Tibial artery (tissue), 4 donors: ENCODE data around the gene TPM2.
A peak's percentile ranks its signal among the peaks of the same experiment; 100 is the strongest.

Experiments used
- DNase-seq, 2 donors: peaks; one replicate each; pipeline ENCODE4 v3.0.0-alpha.2; 2019
- H3K27ac ChIP-seq, 2 donors: fragments of 200-600 bp; sonication (generic) in 1 of 2; 1 replicate in 1 of 2; 2 replicates in 1 of 2; pipeline ENCODE4 v1.5.1; 2018 to 2019; ENCODE audit warnings: mild to moderate bottlenecking in 1 of 2
- H3K27me3 ChIP-seq, 2 donors: fragments of 200-600 bp; sonication (generic) in 1 of 2; one replicate each; pipeline versions ENCODE4 v1.5.1 to v1.6.0; 2016 to 2019
- H3K36me3 ChIP-seq, 3 donors: fragments of 200-600 bp; sonication (generic) in 2 of 3; one replicate each; pipeline ENCODE4 v1.5.1; 2016 to 2019; ENCODE audit warnings: mild to moderate bottlenecking in 2 of 3
- H3K4me1 ChIP-seq, 4 donors: fragments of 200-600 bp; sonication (generic) in 2 of 4; 1 replicate in 3 of 4; 2 replicates in 1 of 4; pipeline ENCODE4 v1.5.1; 2016 to 2019
- H3K4me3 ChIP-seq, 2 donors: fragments of 200-600 bp; sonication (generic) in 1 of 2; 1 replicate in 1 of 2; 2 replicates in 1 of 2; pipeline ENCODE4 v1.5.1; 2018 to 2019; ENCODE audit warnings: mild to moderate bottlenecking in 2 of 2
- H3K9me3 ChIP-seq, 3 donors: fragments of 200-600 bp; sonication (generic) in 1 of 3; one replicate each; pipeline ENCODE4 v1.5.1; 2016 to 2019
- intact Hi-C: fragments of 100-400 bp; cut with DNase I; formaldehyde crosslinking; loops from one replicate; pipeline ENCODE4 v1.15.0; 2023; ENCODE audit warnings: low total_unique reads
- TF ChIP-seq, protein P1 (sequence below), 2 experiments: fragments of 200-600 bp in 1 of 2; fragments of 450-650 bp in 1 of 2; IDR thresholded peaks; one replicate each; pipeline ENCODE4 v1.5.1; 2017 to 2019; ENCODE audit warnings: antibody characterized with exemption in 2 of 2, mild to moderate bottlenecking in 1 of 2, moderate library complexity in 1 of 2

The TPM2 gene

DNA sequence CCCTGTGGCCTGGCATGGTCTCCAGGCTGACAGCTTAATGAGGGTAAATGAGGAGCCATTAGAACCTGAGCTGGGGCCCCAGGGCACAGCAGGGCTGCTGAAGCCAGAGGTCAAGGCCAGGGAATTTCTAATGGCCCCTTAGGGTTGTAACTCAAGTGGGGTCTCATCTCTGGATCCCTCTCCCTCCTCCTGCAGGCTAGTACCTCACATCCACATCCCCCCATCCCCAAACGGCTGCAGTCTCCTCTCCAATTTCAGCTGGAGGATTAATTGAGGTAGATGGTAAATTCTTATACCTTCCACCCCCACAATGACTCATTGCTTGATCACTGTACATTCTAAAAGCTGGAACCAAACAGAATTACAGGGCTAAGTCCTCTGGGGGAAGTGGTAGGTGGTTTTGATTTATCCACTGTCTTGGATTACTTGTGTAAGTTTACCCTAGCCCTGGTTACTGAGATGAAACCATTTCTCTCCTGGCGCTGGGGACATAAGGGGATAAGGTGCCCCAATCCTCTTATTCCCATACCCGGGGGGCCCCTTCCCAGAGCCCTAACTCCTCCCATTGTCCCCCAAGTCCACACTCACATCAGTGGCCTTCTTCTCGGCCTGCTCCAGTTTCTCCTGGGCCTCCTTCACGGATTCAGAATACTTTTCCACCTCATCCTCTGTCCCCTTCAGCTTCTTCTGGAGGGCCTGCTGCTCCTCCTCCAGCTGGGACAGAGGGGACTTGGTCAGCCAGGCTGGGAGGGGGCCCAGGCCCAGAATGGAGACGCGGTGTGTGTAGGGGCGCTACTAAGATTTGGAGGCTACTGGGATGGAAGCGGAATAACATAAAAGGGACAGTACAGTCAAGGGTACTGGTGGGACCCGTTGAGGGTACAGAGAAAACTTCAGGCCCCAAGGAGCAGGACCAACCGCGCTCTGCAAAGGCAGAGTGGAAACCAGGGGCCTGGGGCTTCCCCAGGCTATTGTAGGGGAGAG is 875 bp downstream of the TPM2 start:
- H3K36me3 ChIP-seq: peaks cover 49 to 56% (median 55%) of the 10 kb centered on the region in 3 donors
- intact Hi-C loops: no loop called here
- H3K4me3 ChIP-seq: peak overlapping the region; percentile 93 to 94
- no peaks in the 10 kb centered on the region for H3K27me3 ChIP-seq
- DNase-seq: no peak
- TF ChIP-seq, protein P1, sequence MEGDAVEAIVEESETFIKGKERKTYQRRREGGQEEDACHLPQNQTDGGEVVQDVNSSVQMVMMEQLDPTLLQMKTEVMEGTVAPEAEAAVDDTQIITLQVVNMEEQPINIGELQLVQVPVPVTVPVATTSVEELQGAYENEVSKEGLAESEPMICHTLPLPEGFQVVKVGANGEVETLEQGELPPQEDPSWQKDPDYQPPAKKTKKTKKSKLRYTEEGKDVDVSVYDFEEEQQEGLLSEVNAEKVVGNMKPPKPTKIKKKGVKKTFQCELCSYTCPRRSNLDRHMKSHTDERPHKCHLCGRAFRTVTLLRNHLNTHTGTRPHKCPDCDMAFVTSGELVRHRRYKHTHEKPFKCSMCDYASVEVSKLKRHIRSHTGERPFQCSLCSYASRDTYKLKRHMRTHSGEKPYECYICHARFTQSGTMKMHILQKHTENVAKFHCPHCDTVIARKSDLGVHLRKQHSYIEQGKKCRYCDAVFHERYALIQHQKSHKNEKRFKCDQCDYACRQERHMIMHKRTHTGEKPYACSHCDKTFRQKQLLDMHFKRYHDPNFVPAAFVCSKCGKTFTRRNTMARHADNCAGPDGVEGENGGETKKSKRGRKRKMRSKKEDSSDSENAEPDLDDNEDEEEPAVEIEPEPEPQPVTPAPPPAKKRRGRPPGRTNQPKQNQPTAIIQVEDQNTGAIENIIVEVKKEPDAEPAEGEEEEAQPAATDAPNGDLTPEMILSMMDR (IDR thresholded peaks at IDR 0.05): no peak
- H3K9me3 ChIP-seq: no peaks in the 10 kb centered on the region
- H3K27ac ChIP-seq: peak overlapping the region; percentile 96 to 97
- H3K4me1 ChIP-seq: peaks cover 0 to 52% (median 18%) of the 10 kb centered on the region in 4 donors

DNA sequence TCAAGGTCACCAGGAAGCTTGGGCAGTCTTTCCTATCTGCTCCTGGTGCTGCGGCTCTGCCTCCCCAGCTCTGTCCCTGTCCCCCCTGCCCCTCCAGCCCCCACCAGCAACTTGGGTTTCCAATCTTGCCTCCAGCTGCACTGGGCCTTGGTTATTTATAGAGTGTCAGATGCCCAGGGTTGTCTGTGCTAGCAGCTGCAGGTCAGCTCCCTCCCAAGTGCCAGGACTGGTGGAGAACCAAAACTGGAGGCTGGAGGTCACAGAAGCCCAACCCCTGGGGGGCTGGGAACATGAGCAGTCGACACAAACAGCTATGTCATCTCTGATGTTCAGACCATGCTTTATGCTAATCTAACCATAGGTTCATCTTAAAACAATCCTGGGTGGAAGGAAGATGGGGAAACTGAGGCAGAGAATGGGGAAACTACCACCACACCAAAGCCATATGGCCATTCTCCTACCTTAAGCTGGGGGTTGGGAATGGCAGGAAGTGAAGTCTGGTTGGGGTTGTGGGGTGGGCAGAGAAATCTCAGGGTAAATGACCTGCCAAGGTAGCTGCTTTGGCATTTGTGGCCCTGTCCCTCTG is 1.7 kb downstream of the TPM2 start:
- no peak for DNase-seq
- Histone ChIP-seq H3K27ac (peak overlapping the region; percentile 96 to 97), H3K27me3 (no peaks in the 10 kb centered on the region), H3K4me3 (peak overlapping the region; percentile 93 to 94), H3K36me3 (peaks cover 57 to 64% (median 63%) of the 10 kb centered on the region in 3 donors), H3K4me1 (peaks cover 0 to 52% (median 22%) of the 10 kb centered on the region in 4 donors), H3K9me3 (no peaks in the 10 kb centered on the region)
- intact Hi-C loops: no loop called here
- TF ChIP-seq, protein P1 (IDR thresholded peaks at IDR 0.05): no peak

DNA sequence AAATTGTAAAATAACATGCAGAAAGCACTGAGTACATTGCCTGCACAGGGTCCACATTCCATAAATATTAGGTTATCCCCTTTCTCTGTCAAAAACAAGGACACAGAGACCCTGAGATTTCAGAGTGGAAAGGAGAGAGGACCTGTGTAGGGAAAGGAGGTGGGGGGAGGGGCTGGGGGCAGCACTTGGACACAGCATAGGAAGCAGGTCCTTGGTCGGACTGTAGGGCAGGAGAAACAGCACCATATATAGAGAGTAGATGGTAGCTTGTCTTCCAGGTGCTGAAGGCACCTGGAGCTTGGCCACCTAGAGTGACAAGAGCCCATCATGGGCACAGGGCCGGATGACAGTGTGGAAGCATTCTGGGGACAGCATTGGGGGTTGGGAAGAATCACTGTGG is 2.4 kb downstream of the TPM2 start:
- Histone ChIP-seq H3K4me3 (peak overlapping the region; percentile 93 to 94), H3K36me3 (peaks cover 65 to 72% (median 71%) of the 10 kb centered on the region in 3 donors), H3K9me3 (no peaks in the 10 kb centered on the region), H3K27ac (peak overlapping the region; percentile 96 to 97), H3K27me3 (no peaks in the 10 kb centered on the region), H3K4me1 (peaks cover 0 to 52% (median 29%) of the 10 kb centered on the region in 4 donors)
- TF ChIP-seq, protein P1 (IDR thresholded peaks at IDR 0.05): no peak
- intact Hi-C loops: no loop called here
- no peak for DNase-seq

DNA sequence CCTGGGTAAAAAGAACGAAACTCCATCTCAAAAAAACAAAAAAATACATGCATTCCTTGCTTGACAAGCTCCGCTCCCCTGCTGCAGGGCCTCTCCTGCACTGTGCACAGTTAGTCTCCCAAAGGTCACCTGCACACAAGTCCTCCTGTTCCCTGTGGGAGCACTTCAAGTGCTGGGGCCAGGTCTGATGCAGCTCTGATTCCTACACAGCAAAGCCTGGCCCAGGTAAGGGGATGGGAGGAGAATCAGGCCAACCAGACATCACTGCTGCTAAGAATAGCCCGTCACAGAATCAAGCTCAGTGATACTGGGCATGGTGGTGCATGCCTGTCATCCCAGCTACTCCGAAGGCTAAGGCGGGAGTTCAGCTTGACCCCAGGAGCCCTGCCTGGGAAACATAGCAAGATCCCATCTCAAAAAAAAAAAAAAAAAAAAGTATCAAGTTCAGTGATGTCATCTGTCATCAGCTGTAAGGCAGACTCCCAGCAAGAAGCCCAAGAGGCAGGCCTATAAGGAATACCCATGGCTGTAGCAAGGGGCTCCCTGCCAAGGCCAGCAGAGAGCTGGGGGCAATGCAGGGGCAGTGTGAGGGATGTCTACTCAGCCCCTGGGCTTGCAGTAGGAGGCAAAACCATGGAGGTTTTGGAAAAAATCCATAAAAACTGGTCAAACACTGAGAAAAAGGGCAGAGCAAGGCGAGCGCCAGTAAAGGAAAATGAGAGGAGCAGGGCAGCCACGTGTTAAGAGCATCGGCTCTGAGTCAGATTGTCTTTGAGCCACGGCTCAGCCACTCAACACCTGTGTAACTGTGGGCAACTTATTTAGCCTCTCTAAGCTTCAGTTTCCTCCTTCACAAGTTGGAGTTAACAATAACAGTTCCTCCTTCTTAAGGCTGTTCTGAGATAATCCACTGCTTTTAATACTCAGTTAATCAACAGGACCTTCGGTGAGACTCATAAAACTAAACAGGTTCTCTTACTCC is 3.2 kb downstream of the TPM2 start:
- Histone ChIP-seq H3K4me3 (peak overlapping the region; percentile 93 to 94), H3K4me1 (peaks cover 0 to 52% (median 27%) of the 10 kb centered on the region in 4 donors), H3K27ac (peak overlapping the region; percentile 96 to 97), H3K9me3 (no peaks in the 10 kb centered on the region), H3K36me3 (peaks cover 72 to 78% (median 78%) of the 10 kb centered on the region in 3 donors), H3K27me3 (no peaks in the 10 kb centered on the region)
- intact Hi-C loops: no loop called here
- TF ChIP-seq, protein P1 (IDR thresholded peaks at IDR 0.05): no peak
- no peak for DNase-seq

DNA sequence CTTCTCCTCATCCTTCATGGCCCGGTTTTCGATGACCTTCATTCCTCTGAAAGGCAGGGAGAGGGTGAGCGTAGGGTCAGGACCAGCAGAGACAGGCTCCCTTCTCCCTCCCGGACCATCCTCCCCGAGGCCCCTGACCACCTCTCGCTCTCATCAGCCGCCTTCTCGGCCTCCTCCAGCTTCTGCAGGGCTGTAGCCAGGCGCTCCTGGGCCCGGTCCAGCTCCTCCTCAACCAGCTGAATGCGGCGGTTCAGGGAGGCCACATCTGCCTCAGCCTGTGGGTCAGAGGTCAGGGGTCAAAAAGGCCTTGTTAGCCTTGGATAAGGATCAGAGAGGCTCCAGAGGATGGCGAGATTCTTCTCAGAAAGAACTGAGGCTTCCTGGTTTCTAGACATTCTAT is 4.2 kb downstream of the TPM2 start:
- Histone ChIP-seq H3K27ac (peak overlapping the region; percentile 96 to 97), H3K9me3 (no peaks in the 10 kb centered on the region), H3K27me3 (no peaks in the 10 kb centered on the region), H3K4me3 (peak overlapping the region; percentile 93 to 94), H3K4me1 (peaks cover 0 to 48% (median 28%) of the 10 kb centered on the region in 4 donors), H3K36me3 (peaks cover 72 to 80% (median 78%) of the 10 kb centered on the region in 3 donors)
- TF ChIP-seq, protein P1 (IDR thresholded peaks at IDR 0.05): no peak
- no peak for DNase-seq
- intact Hi-C loops: no loop called here
